Endothelial cell of umbilical vein (primary cell): Measurements from ENCODE around the gene MS4A6E. TPM values are rescaled to one million over a fixed set of nuclear protein-coding genes. Genes with fewer than 3 reads are reported as not detected.

Source experiments
- BruUV-seq: library from RNA; stranded (reverse); fragments of 400-500 nt; replicated peaks from 2 replicates; lab custom pipeline; 2021; lab: Mats Ljungman, UMichigan
- CTCF ChIA-PET: fragments of 300-600, 350-600 bp; sonication (Branson Sonifier 250); formaldehyde crosslinking; loops from one replicate; lab custom pipeline; 2021; ENCODE audit warnings: antibody characterized with exemption, inconsistent platforms; lab: Charles Lee
- POLR2A ChIA-PET: fragments of 300-600, 350-600 bp; sonication (Branson Sonifier 250); formaldehyde crosslinking; loops from one replicate; lab custom pipeline; 2021; ENCODE audit warnings: antibody characterized with exemption, inconsistent platforms; lab: Charles Lee
- DNase-seq: peaks from one replicate; pipeline ENCODE4 v3.0.0-alpha.2; 2011; ENCODE audit warnings: low read depth, low spot score
- FAIRE-seq: peaks from 2 replicates; lab custom pipeline; 2011; peaks lifted over from hg19 to GRCh38; lab: Jason Lieb, UNC
- H2AFZ ChIP-seq: 2 replicates; pipeline ENCODE4 v1.6.0; 2012; ENCODE audit warnings: low read depth, low read length, control low read depth, inconsistent platforms
- H3K27ac ChIP-seq: 2 replicates; pipeline ENCODE4 v1.5.1; 2011; ENCODE audit warnings: low read depth, mild to moderate bottlenecking, control low read depth, low read length, moderate library complexity; ENCODE audit not compliant: insufficient read depth
- H3K27me3 ChIP-seq, 2 experiments: 2 replicates each; pipeline versions ENCODE4 v1.6.0 to v1.6.1; 2011; ENCODE audit warnings: low read length in 2 of 2, mixed read lengths in 1 of 2; ENCODE audit not compliant: control insufficient read depth in 2 of 2, insufficient read depth in 2 of 2
- H3K36me3 ChIP-seq, 2 experiments: 2 replicates in 1 of 2; 3 replicates in 1 of 2; pipeline ENCODE4 v1.5.1; 2011; ENCODE audit warnings: low read length in 2 of 2, mild to moderate bottlenecking in 1 of 2, moderate library complexity in 1 of 2; ENCODE audit not compliant: control insufficient read depth in 2 of 2, insufficient read depth in 2 of 2; ENCODE audit errors: extremely low read depth in 1 of 2
- H3K4me1 ChIP-seq: 3 replicates; pipeline ENCODE4 v1.5.1; 2011; ENCODE audit warnings: mild to moderate bottlenecking, low read length; ENCODE audit not compliant: control insufficient read depth, insufficient read depth; ENCODE audit errors: extremely low read depth
- H3K4me2 ChIP-seq: 2 replicates; pipeline ENCODE4 v1.6.1; 2011; ENCODE audit warnings: low read length, control low read depth, mixed read lengths; ENCODE audit not compliant: insufficient read depth
- H3K4me3 ChIP-seq, 3 experiments: fragments of 200-600 bp in 1 of 3; sonication (generic), shearing (Covaris generic) in 1 of 3; replicated peaks in 1 of 3; 2 replicates each; pipeline ENCODE4 v1.5.1; 2011 to 2016; ENCODE audit warnings: control low read depth in 3 of 3, low read length in 3 of 3, mild to moderate bottlenecking in 2 of 3, inconsistent platforms in 1 of 3, low read depth in 1 of 3, moderate library complexity in 1 of 3; ENCODE audit not compliant: insufficient read depth in 1 of 3
- H3K79me2 ChIP-seq: 2 replicates; pipeline ENCODE4 v1.6.0; 2012; ENCODE audit warnings: low read length, inconsistent platforms; ENCODE audit not compliant: control insufficient read depth, insufficient read depth
- H3K9ac ChIP-seq: replicated peaks from 2 replicates; pipeline ENCODE3; 2011; ENCODE audit warnings: low read length, control low read depth; ENCODE audit not compliant: insufficient read depth; ENCODE audit errors: extremely low read depth
- H3K9me1 ChIP-seq: replicated peaks from 3 replicates; pipeline ENCODE4 v1.6.0; 2011; ENCODE audit warnings: mild to moderate bottlenecking, low read length; ENCODE audit not compliant: control insufficient read depth, insufficient read depth; ENCODE audit errors: extremely low read depth
- H3K9me3 ChIP-seq: replicated peaks from 2 replicates; pipeline ENCODE4 v1.5.1; 2012; ENCODE audit warnings: low read length, inconsistent platforms; ENCODE audit not compliant: control insufficient read depth, insufficient read depth
- H4K20me1 ChIP-seq: replicated peaks from 2 replicates; pipeline ENCODE3; 2011; ENCODE audit warnings: mild to moderate bottlenecking, low read length; ENCODE audit not compliant: control insufficient read depth, insufficient read depth; ENCODE audit errors: extremely low read depth
- CTCF ChIP-seq, 2 donors: IDR thresholded peaks; 1 replicate in 1 of 2; 2 replicates in 1 of 2; pipeline ENCODE4 v1.5.1; 2011; ENCODE audit warnings: low read length in 2 of 2, mild to moderate bottlenecking in 2 of 2, moderate library complexity in 2 of 2, control low read depth in 1 of 2, inconsistent platforms in 1 of 2, low read depth in 1 of 2; ENCODE audit not compliant: insufficient read depth in 1 of 2; ENCODE audit errors: extremely low read depth in 1 of 2
- GATA2 ChIP-seq: IDR thresholded peaks from 2 replicates; pipeline ENCODE4 v1.7.0; 2011; ENCODE audit warnings: low read depth, mild to moderate bottlenecking, moderate library complexity, mixed read lengths, low read length; ENCODE audit not compliant: insufficient read length, insufficient read depth
- JUN ChIP-seq: IDR thresholded peaks from 2 replicates; pipeline ENCODE4 v1.6.1; 2011; ENCODE audit warnings: borderline replicate concordance, low read depth; ENCODE audit not compliant: insufficient read length, insufficient read depth
- MAX ChIP-seq: IDR thresholded peaks from 2 replicates; pipeline ENCODE4 v1.6.1; 2011; ENCODE audit not compliant: insufficient read depth, insufficient read length
- dilution Hi-C: fragments of 300-500 bp; cut with MboI; formaldehyde crosslinking; loops from one replicate; pipeline ENCODE4 v1.15.0; 2019; ENCODE audit warnings: low sequenced_read_pairs; ENCODE audit not compliant: extremely low pct_ligation_motif_present
- intact Hi-C: fragments of 100-400 bp; cut with micrococcal nuclease; formaldehyde crosslinking; loops from one replicate; pipeline ENCODE4 v1.10.0; 2022
- polyA plus RNA-seq, 4 experiments: library from polyadenylated mRNA; depleted of rRNA in 3 of 4; stranded (reverse) in 3 of 4; unstranded in 1 of 4; fragments of >200 nt; gene quantifications; 2 replicates each; pipeline versions ENCODE4 v1.2.1 to v1.2.3, GENCODE V29; 2011 to 2012; ENCODE audit warnings: missing spikeins in 1 of 4
- total RNA-seq: library from RNA; stranded (reverse); gene quantifications from 2 replicates; pipeline ENCODE4 v1.2.3, GENCODE V29; 2021

The MS4A6E gene
- total and polyA plus RNA-seq, 2 donors (not counting 3 experiments of a cell fraction or from before 2014, with no cell fraction given), result not detected

- Histone ChIP-seq H3K79me2 (no peaks in the 10 kb centered on the region), H3K4me1 (peaks cover 16% of the 10 kb centered on the region), H3K36me3 (no peaks in the 10 kb centered on the region), H3K27me3 (peaks cover 4 to 6% of the 10 kb centered on the region in 2 experiments), H3K27ac (peak overlapping the region; percentile 35), H3K4me3 (no peak overlapping the region), H2AFZ (no peak overlapping the region), H3K9me3 (no peaks in the 10 kb centered on the region), H3K9ac (no peak overlapping the region), H3K4me2 (peak overlapping the region; percentile 43), H3K9me1 (no peaks in the 10 kb centered on the region), H4K20me1 (no peaks in the 10 kb centered on the region)
- dilution Hi-C loops (no loop called here), intact Hi-C loops (loop anchor here (2.0 kb wide), 1 partner anchor 202 kb away; no protein-coding TSS in a partner anchor)
- CTCF ChIA-PET, result interaction anchor here (0.8 to 3.4 kb wide), 8 partner anchors 7 to 249 kb away, joined by 3 to 25 read pairs (median 6); no protein-coding TSS in a partner anchor
- no peak for TF ChIP-seq JUN
- no peak for TF ChIP-seq CTCF (IDR thresholded peaks at IDR 0.05; ENCODE audit: extremely low read depth in 1 of 2, insufficient read depth in 1 of 2, low read depth in 1 of 2, low read length in 2 of 2)
- no peak for TF ChIP-seq MAX
- TF ChIP-seq GATA2, result no peak
- POLR2A ChIA-PET, result no interaction called here
- no peak for FAIRE-seq
- DNase-seq, result no peak
- BruUV-seq, result no TSS peak
These were observed 43.3 kb downstream of the MS4A6E start for GRCh38 chr11:60370252-60370810.
